HG03565 (cell line): ENCODE results near the gene FBXO21.
A peak's percentile ranks its signal among the peaks of the same experiment; 100 is the strongest.
"Not testable (repeated sequence)": the region's sequence is repeated elsewhere in the genome, so short reads cannot be mapped to it uniquely, and the experiment has no call there.

ENCODE experiments used
- ATAC-seq: cut with Tn5 transposase; IDR thresholded peaks from one replicate; pipeline ENCODE4 v1.9.1; 2021; ENCODE audit warnings: mild to moderate bottlenecking, moderate library complexity; ENCODE audit not compliant: unreplicated experiment

FBXO21 gene

GRCh38 chr12:117111821-117112595 is 78.3 kb downstream of the FBXO21 start:
- ATAC-seq, result no peak

- no peak for ATAC-seq
Measured at GRCh38 chr12:117111386-117111785, 78.9 kb downstream of the FBXO21 start.

DNA sequence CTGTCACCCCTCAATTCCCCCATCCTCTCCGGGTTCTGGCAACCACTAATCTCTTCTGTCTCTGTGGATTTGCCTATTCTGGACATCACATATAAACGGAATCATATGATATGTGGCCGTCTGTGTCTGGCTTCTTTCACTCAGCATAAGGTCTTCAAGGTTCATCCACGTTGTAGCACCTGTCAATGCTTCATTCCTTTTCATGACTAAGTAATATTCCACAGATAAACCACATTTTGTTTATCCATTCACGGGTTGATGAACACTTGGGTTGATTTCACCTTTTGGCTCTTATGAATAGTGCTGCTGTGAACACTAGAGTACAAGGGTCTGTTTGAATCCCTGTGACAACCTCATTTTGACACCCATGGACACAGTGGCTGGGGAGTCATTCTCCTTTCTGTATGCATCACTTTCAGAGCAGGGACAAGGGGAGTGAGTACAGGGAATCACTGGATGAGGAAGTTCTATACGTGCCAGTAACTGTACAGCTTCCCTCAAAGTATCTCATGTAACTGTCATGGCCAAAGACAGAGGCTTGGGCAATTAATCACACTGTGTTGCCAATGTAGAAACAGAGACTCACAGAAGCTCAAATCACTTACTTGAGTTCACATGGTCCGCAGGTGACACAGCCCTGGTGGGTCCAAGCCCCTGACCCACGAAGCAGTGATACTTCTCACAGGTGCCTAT is 80.2 kb downstream of the FBXO21 start:
- ATAC-seq, result no peak

GRCh38 chr12:117105902-117106301 is 84.4 kb downstream of the FBXO21 start:
- peak; percentile 69 for ATAC-seq

GRCh38 chr12:117104003-117104402 is 86.3 kb downstream of the FBXO21 start:
- not testable (repeated sequence) for ATAC-seq

DNA sequence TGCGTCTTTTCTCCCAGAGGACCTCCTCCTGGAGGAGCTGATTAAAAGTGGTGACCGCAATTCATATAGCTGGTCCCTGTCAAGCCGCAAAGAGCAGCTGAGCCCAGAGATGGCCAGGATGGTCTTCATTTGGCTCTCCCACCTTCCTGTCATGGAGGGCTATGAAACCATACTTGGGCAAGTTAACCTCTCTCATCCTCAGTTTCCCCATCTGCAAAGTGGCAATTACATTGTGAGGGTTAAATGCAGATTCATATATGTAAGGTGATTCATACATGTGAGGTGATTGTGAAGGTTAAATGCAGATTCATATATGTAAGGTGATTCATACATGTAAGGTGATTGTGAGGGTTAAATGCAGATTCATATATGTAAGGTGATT is 87.5 kb downstream of the FBXO21 start:
- ATAC-seq, result no peak

GRCh38 chr12:117101953-117102799 is 88.1 kb downstream of the FBXO21 start:
- ATAC-seq, result no peak

GRCh38 chr12:117100851-117101673 is 89.2 kb downstream of the FBXO21 start:
- ATAC-seq, result no peak

DNA sequence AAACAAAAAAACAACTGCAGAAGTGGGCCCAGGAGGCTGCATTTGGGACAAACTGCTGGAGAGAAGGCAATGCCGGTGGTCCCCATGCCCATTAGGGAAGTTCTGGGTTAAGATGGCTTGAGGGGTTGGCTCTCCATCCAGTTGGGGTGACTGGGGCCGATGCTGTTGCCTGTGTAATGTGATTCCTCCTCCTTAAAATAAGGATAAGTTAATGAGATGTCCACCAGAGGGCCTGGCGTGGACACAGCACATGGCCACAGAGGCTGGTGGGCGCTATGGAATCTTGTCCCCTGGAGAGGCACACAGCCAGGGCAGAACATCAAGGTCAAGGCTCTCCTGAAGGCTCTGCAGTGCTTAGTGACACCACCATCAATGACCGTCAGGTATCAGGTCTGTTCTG is 90.0 kb downstream of the FBXO21 start:
- ATAC-seq, result no peak

DNA sequence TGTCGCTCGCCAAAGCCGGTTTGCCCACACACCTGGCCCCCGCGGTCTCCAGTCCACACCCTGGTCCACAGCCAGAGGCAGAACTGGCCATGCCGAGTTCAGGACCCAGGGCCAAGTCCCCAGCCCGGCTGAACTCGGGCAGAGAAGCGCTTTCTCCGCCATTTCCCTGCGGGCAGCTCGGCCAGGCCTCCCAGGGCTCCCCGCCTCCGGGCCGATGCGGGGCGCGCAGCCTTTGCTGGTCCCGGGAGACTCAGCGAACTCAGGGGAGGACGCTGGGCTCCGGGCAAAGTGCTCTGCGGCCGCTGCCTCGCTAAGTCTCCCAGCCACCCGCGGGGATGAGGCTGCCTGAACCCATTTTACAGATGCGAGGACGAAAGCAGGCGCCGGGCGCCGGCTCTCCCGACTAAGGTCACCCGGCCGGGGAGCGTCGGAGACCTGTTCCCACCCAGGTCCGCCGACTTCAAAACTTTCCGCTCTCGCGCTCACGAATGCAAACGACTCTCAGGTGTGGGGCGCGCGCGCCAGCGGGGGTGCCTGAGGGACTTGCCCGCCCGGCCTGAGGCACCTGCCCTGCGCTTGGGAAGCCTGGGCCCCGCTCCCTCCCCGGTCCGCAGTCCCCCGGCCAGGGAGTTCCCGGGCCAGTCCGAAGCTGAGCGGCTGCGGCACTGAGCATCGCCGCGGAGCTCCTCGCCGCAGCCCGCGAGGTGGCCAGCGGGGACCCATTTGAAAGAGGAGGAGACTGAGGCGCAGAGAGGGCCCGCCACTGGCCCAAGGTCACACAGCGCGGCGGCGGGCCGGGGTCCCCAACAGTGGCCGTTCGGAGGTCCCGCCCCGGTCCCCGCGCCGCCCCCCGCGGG is 91.7 kb downstream of the FBXO21 start:
- peak; percentile 27 for ATAC-seq

- no peak for ATAC-seq
Measured at GRCh38 chr12:117098024-117098360, 92.3 kb downstream of the FBXO21 start.

DNA sequence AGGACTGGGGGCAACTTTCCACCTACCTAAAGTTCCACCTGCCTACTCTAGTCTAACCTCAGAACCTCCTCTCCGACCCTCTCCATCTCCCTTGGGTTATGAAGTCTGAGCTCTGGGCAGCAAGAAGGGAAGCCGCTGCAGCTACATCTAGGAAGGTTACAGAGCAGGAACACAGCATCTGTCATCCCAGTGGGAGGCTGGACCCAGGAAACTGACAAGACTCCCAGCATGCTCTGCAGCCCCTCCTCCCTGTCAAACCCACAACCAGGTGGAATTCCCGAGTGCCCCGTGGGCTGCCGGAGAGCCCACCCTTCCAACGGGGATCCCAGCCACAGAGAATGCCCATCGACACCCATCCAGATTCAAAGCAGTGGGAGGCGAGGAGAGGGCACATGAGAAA is 93.1 kb downstream of the FBXO21 start:
- ATAC-seq, result no peak

DNA sequence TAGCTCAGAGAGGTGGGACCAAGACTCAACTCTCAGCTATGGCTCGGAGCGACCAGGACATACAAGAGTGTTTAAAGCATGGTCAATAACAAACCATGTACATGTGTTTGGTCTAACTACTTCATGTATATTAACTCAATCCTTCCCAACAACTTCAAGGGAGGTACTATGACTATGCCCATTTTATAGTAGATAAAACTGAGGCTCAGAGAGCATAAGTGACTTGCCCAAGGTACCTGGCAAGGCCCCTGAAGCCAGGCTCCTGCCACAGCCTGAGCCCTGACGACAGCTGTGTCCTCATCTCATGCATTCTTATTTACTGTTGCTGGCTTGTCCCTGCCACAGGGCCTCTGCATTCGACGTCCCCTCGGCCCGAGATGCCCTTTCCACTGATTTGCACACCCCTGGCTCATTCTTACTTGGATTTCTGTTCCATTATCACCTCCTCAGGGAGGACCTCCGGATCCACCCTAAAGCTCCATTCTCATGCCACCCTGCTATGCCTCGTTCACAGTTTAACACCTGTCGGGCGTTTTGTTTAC is 93.7 kb downstream of the FBXO21 start:
- no peak for ATAC-seq

GRCh38 chr12:117095191-117095590 is 95.1 kb downstream of the FBXO21 start:
- ATAC-seq, result not testable (repeated sequence)

DNA sequence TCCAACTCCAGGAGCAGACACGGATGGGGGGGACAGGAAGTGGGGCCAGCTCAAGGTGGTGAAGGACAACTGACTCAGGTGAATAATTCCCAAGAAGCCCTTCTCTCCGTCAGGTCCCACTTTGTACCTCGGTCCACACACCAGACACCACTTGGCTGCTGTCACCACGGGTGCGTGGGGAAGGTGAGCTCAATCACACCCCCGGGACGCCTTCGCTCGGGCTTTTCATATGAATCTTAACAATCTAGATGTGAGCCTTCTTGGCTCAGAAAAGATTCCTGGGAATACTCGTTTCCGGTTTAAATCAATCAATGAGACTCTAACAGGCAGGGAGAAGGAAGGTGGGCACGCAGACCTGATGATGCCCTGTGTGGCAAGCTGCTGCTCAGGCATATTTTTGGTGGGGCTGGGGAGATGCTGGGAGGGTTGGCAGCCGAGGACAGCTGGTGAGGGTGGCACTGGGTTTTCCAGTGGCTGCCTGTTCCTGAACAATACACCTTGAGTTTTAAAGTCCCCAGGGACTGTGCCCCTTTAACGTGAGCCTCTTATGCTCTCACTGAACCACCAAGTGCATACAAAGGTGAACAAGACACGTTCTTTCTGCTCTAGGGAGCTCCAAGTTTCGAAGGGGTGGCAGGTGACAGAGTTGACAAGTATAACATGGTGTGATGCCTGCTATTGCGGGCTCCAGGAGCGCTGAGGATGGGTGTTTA is 96.2 kb downstream of the FBXO21 start:
- no peak for ATAC-seq

GRCh38 chr12:117093431-117093830 is 96.8 kb downstream of the FBXO21 start:
- ATAC-seq, result no peak

DNA sequence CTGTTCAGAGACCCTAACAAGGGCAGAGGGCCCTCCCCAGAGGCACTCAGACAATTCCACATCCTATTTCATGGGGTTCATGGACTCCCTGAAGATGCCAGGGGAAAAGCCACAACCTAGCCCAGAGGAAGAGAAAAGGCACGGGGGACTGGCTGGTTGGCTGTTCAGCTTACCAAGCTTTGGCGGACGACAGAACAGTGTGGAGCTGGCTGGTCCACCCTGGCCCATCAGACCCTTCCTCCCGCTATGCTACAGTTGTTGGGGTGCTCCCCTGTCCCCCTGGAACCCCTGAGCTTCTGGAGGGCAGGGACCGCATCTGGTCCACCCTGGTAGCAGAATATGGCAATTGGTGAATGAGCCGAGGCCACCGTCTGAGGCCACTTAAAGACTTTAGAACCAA is 97.4 kb downstream of the FBXO21 start:
- no peak for ATAC-seq

DNA sequence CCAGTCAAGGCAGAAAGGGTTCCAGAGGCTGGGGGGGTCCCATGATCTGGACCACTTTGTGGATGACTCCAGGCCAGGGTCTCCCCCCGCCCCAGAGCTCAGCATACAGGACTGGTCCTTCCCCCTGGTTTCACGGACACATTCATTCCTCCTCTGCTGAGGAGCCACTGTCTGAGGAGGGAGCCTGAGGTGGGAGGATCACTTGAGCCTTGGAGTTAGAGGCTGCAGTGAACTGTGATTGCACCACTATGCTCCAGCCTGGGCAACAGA is 97.8 kb downstream of the FBXO21 start:
- no peak for ATAC-seq
